ENCODE results near the gene CWC22. TPM values are rescaled to one million over a fixed set of nuclear protein-coding genes. Genes with fewer than 3 reads are reported as not detected.
A peak's percentile ranks its signal among the peaks of the same experiment; 100 is the strongest.

CWC22 gene
- total RNA-seq, 3 donors from 2014 or later: 23.0 to 28.1 (median 23.9) TPM

DNA sequence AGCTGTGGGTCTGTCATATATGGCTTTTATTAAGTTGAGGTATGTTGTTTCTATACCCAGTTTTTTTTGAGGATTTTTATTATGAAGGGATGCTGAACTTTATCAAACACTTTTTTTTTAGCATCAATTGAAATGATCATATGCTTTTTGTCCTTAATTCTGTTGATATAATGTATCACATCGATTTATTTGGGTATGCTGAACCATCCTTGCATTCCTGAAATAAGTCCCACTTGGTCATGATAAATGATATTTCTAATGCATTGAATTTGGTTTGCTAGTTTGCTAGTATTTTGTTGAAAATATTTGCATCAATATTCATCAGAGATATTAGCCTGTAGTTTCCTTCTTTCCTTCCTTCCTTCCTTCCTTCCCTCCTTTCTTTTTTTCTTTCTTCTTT, 22.5 kb upstream of the CWC22 start:
- H3K27ac ChIP-seq: no peak overlapping the region
- intact Hi-C loops (cut with DNase I; ENCODE audit: low total_unique reads): no loop called here
- no peaks in the 10 kb centered on the region for H3K4me1 ChIP-seq
- no peak overlapping the region for H3K4me3 ChIP-seq
- H3K9me3 ChIP-seq: peaks cover 0 to 11% of the 10 kb centered on the region in 2 donors
- DNase-seq (ENCODE audit: low spot score in 2 of 2): no peak
- no peaks in the 10 kb centered on the region for H3K36me3 ChIP-seq
- TF ChIP-seq POLR2AphosphoS5 (IDR thresholded peaks at IDR 0.05) (no peak), POLR2A (IDR thresholded peaks at IDR 0.05) (no peak)
- TF ChIP-seq, protein P1, sequence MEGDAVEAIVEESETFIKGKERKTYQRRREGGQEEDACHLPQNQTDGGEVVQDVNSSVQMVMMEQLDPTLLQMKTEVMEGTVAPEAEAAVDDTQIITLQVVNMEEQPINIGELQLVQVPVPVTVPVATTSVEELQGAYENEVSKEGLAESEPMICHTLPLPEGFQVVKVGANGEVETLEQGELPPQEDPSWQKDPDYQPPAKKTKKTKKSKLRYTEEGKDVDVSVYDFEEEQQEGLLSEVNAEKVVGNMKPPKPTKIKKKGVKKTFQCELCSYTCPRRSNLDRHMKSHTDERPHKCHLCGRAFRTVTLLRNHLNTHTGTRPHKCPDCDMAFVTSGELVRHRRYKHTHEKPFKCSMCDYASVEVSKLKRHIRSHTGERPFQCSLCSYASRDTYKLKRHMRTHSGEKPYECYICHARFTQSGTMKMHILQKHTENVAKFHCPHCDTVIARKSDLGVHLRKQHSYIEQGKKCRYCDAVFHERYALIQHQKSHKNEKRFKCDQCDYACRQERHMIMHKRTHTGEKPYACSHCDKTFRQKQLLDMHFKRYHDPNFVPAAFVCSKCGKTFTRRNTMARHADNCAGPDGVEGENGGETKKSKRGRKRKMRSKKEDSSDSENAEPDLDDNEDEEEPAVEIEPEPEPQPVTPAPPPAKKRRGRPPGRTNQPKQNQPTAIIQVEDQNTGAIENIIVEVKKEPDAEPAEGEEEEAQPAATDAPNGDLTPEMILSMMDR (IDR thresholded peaks at IDR 0.05): no peak
- H3K27me3 ChIP-seq: no peaks in the 10 kb centered on the region

DNA sequence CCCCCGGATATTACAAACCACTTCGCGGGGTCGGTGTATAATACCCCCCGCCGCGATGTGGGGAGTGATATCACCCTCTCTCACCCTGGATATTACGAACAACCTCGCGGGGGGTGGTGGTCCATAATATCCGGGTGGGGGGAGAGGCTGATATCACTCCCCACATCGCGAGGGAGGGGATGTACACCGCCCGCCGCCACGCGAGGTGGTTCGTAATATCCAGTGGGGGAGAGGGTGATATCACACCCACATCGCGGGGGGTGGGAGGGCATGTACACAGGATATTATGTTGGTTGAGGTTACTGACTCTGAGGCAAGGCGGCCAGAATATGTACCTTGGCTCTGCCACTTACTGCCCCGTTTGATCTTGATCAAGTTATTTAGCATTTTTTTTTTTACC, 14.8 kb upstream of the CWC22 start:
- TF ChIP-seq POLR2AphosphoS5 (IDR thresholded peaks at IDR 0.05) (no peak), POLR2A (IDR thresholded peaks at IDR 0.05) (no peak)
- TF ChIP-seq, protein P1 (IDR thresholded peaks at IDR 0.05): no peak
- no peak overlapping the region for H3K27ac ChIP-seq
- no peaks in the 10 kb centered on the region for H3K36me3 ChIP-seq
- H3K4me3 ChIP-seq: no peak overlapping the region
- no peaks in the 10 kb centered on the region for H3K27me3 ChIP-seq
- no peaks in the 10 kb centered on the region for H3K4me1 ChIP-seq
- intact Hi-C loops (cut with DNase I; ENCODE audit: low total_unique reads): no loop called here
- no peak for DNase-seq (ENCODE audit: low spot score in 2 of 2)
- no peaks in the 10 kb centered on the region for H3K9me3 ChIP-seq

DNA sequence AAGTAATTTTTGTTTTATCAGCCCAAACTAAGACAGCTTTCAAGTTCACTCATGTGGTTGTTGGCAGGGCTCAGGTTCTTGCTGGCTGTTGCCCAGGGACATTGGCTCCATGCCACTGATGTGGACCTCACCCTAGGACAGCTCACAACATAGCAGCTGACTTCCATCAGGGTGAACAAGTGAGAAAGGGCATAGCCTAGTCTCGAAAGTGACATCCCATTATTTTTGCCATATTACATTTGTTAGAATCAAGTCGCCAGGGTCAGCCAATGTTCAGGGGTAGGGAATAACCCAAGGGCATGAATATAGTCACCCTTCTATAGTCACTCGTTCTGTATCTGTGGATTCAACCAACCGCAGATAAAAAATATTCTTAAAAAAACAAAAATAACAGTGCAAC, 10.7 kb upstream of the CWC22 start:
- intact Hi-C loops (cut with DNase I; ENCODE audit: low total_unique reads): no loop called here
- H3K9me3 ChIP-seq: no peaks in the 10 kb centered on the region
- no peaks in the 10 kb centered on the region for H3K4me1 ChIP-seq
- H3K36me3 ChIP-seq: no peaks in the 10 kb centered on the region
- H3K27me3 ChIP-seq: peaks cover 0 to 4% of the 10 kb centered on the region in 2 donors
- no peak for DNase-seq (ENCODE audit: low spot score in 2 of 2)
- H3K27ac ChIP-seq: peak overlapping the region in 1 of 2 donors; percentile 52
- no peak overlapping the region for H3K4me3 ChIP-seq
- TF ChIP-seq POLR2AphosphoS5 (IDR thresholded peaks at IDR 0.05): no peak
- TF ChIP-seq, protein P1 (IDR thresholded peaks at IDR 0.05): no peak

DNA sequence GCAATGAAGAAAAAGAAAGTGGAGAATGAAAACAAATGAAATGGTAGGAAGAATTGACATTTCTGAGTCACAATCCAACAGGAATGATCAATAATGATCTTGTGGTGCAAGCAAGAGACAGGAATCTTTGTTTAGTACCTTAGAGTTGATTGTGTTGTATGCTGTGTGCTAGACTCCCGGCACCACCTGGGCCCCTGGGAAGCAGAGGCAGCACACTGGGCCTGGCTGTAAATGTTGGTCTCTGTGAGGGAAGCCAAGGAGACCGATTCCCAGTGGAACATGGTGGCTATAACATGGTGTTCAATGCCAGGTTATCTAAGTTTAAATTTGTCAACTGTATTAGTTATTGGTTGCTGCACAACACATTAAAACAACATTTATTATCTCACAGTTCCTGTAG, 9.8 kb upstream of the CWC22 start:
- Histone ChIP-seq H3K27me3 (peaks cover 0 to 4% of the 10 kb centered on the region in 2 donors), H3K4me1 (no peaks in the 10 kb centered on the region), H3K36me3 (no peaks in the 10 kb centered on the region), H3K9me3 (no peaks in the 10 kb centered on the region), H3K4me3 (no peak overlapping the region), H3K27ac (peak overlapping the region in 1 of 2 donors; percentile 52)
- no peak for DNase-seq (ENCODE audit: low spot score in 2 of 2)
- TF ChIP-seq POLR2AphosphoS5 (IDR thresholded peaks at IDR 0.05) (no peak), POLR2A (IDR thresholded peaks at IDR 0.05) (no peak)
- TF ChIP-seq, protein P1 (IDR thresholded peaks at IDR 0.05): no peak
- intact Hi-C loops (cut with DNase I; ENCODE audit: low total_unique reads): no loop called here

DNA sequence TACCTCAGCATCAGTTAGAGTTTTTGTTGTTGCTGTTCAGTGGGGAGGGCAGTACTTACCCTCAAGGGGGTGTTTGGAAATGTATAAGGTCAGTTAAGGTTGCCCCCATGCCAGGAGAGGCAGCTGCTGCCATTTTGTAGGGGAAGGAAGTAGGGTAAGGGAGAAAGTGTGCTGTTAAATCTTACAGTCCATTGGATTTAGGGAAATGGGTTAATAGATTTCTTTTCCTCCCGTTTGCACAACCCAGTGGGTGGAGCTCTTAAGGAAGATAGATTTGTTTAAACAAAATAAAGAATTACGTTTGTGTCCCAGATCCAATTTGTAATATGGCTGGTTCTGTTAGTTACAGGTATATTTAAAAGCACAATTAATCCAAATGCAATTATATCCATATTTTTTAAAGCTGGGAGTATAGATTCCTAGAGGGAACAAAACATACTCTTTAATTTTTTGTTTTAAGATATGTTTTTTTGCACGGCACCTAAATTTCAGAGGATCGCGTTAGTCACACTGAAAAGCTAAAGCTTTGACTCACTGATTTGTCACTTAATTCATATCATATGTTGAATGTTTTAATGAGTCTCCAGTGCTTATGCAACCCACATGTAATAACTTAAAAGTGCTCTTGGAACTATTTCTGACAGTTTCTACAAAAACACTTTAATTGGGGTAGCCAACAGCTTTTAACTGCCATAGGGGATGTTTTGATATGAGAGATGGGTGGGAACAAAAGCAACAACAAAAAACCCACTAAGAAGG, 9.0 kb upstream of the CWC22 start:
- peaks cover 0 to 4% of the 10 kb centered on the region in 2 donors for H3K27me3 ChIP-seq
- peak overlapping the region in 1 of 3 donors; percentile 37 for H3K4me3 ChIP-seq
- intact Hi-C loops (cut with DNase I; ENCODE audit: low total_unique reads): no loop called here
- H3K27ac ChIP-seq: peak overlapping the region in 1 of 2 donors; percentile 83
- DNase-seq (ENCODE audit: low spot score in 2 of 2): no peak
- no peaks in the 10 kb centered on the region for H3K4me1 ChIP-seq
- TF ChIP-seq POLR2AphosphoS5 (IDR thresholded peaks at IDR 0.05): no peak
- TF ChIP-seq POLR2A (IDR thresholded peaks at IDR 0.05): no peak
- TF ChIP-seq, protein P1 (IDR thresholded peaks at IDR 0.05): no peak
- no peaks in the 10 kb centered on the region for H3K9me3 ChIP-seq
- no peaks in the 10 kb centered on the region for H3K36me3 ChIP-seq

Data from breast epithelium (tissue), 4 donors.